Karpas-422 (cell line): ENCODE measurements around the gene BRMS1L. TPM values are rescaled to one million over a fixed set of nuclear protein-coding genes. Genes with fewer than 3 reads are reported as not detected.

Experiments used
- DNase-seq: peaks from one replicate; pipeline ENCODE4 v3.0.0-alpha.2; 2015
- H2AFZ ChIP-seq: fragments of 200-600 bp; sonication (generic); 2 replicates; pipeline ENCODE4 v1.6.1; 2014; ENCODE audit warnings: antibody characterized with exemption, low read length, mixed read lengths
- H3K27ac ChIP-seq: fragments of 200-600 bp; sonication (generic); 2 replicates; pipeline ENCODE4 v1.5.1; 2014; ENCODE audit warnings: mild to moderate bottlenecking, low read length, moderate library complexity
- H3K27me3 ChIP-seq: fragments of 200-600 bp; sonication (generic); 2 replicates; pipeline ENCODE4 v1.6.1; 2014; ENCODE audit warnings: low read length, mixed read lengths
- H3K36me3 ChIP-seq: fragments of 200-600 bp; sonication (generic); 2 replicates; pipeline ENCODE4 v1.6.1; 2014; ENCODE audit warnings: low read length, mixed read lengths; ENCODE audit not compliant: insufficient read depth
- H3K4me1 ChIP-seq: fragments of 200-600 bp; sonication (generic); 2 replicates; pipeline ENCODE4 v1.6.1; 2014; ENCODE audit warnings: mild to moderate bottlenecking, low read length, mixed read lengths
- H3K4me2 ChIP-seq: fragments of 200-600 bp; sonication (generic); 2 replicates; pipeline ENCODE4 v1.6.1; 2014; ENCODE audit warnings: low read length, low read depth, mild to moderate bottlenecking; ENCODE audit not compliant: poor library complexity, severe bottlenecking
- H3K4me3 ChIP-seq: fragments of 200-600 bp; sonication (generic); 2 replicates; pipeline ENCODE4 v1.5.1; 2014; ENCODE audit warnings: mild to moderate bottlenecking, antibody characterized with exemption, low read length, mixed read lengths
- H3K79me2 ChIP-seq: fragments of 200-600 bp; sonication (generic); 2 replicates; pipeline ENCODE4 v1.6.1; 2014; ENCODE audit warnings: mild to moderate bottlenecking, low read length, mixed read lengths
- H3K9ac ChIP-seq: fragments of 200-600 bp; sonication (generic); 2 replicates; pipeline ENCODE4 v1.6.0; 2014; ENCODE audit warnings: low read length
- H3K9me2 ChIP-seq: fragments of 200-600 bp; sonication (generic), shearing (Covaris generic); replicated peaks from 2 replicates; pipeline ENCODE4 v1.6.0; 2014; ENCODE audit warnings: mild to moderate bottlenecking, low read length, moderate library complexity; ENCODE audit not compliant: insufficient read depth
- H3K9me3 ChIP-seq: fragments of 300-700, 200-600 bp; sonication (generic); 2 replicates; pipeline ENCODE4 v1.6.1; 2014; ENCODE audit warnings: low read length, mixed read lengths
- H4K20me1 ChIP-seq: fragments of 200-600 bp; sonication (generic); 2 replicates; pipeline ENCODE4 v1.6.1; 2014; ENCODE audit warnings: mild to moderate bottlenecking, antibody characterized with exemption, low read length, low read depth; ENCODE audit not compliant: insufficient read depth
- total RNA-seq: library from RNA; depleted of rRNA; stranded (reverse); fragments of >200 nt; shearing (Covaris generic); gene quantifications from 2 replicates; pipeline ENCODE4 v1.2.3, GENCODE V29; 2014; ENCODE audit warnings: low replicate concordance

Gene BRMS1L
- total RNA-seq, 1 experiment from 2014 or later = 22.7 TPM

DNA sequence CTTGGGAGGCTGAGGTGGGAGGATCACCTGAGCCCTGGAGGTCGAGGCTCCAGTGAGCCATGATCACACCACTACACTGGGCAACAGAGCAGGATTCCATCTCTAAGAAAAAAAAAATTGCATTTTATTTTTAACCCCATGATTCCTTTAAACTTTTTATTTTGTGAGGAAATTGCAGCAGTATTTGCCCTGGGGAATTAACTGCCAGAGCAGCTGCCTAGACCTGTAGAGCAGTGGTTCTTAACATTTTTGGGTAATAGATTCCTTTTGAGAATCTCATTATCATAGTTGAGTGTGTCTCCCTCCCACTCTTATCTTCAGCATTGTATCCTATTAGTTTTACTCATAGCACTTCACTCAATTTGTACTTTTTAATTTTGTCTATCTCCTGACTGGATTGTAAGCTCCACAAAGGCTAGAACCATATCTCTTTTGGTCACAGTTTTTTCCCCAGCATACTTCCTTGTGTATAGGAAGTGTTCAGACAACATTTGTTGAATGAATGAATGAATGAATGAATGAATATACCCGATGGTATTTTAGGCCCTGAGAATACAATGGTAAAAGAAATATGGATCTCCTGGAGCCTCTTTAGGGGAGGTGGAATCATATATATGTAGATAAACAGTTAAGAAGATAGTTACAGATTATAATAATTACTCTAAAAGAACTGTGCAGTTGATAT, 40.6 kb downstream of the BRMS1L start:
- H3K9me3 ChIP-seq = no peaks in the 10 kb centered on the region
- no peak overlapping the region for H3K4me3 ChIP-seq
- no peaks in the 10 kb centered on the region for H3K9me2 ChIP-seq
- no peak overlapping the region for H2AFZ ChIP-seq
- H3K4me1 ChIP-seq = peaks cover 5% of the 10 kb centered on the region
- H3K27ac ChIP-seq = no peak overlapping the region
- no peak overlapping the region for H3K9ac ChIP-seq
- H3K27me3 ChIP-seq = no peaks in the 10 kb centered on the region
- H3K36me3 ChIP-seq = peaks cover 74% of the 10 kb centered on the region
- H3K79me2 ChIP-seq = peaks cover 3% of the 10 kb centered on the region; the same call in 1 of the 2 replicates
- no peak overlapping the region for H3K4me2 ChIP-seq
- no peak for DNase-seq
- H4K20me1 ChIP-seq = no peaks in the 10 kb centered on the region

DNA sequence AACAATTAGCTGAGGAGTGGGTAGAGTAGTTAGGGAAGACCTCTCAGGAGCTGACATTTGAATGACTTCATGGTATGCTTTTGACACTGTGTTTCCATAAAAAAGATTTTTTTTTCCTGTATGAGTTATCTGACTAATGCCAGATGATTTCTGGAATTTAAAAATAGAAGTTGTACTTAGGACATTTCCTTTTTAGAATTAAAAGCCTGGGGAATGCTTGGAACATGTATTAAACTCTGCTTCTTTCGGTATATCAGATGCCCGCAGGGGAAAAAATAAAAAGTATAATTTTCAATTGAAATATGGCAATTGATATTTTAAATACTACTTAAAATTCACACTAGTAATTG, 41.1 kb downstream of the BRMS1L start:
- Histone ChIP-seq H3K9me3 (no peaks in the 10 kb centered on the region), H3K9me2 (no peaks in the 10 kb centered on the region), H2AFZ (no peak overlapping the region), H4K20me1 (no peaks in the 10 kb centered on the region), H3K4me3 (no peak overlapping the region), H3K36me3 (peaks cover 73% of the 10 kb centered on the region), H3K27me3 (no peaks in the 10 kb centered on the region), H3K4me1 (peaks cover 4% of the 10 kb centered on the region), H3K9ac (no peak overlapping the region), H3K79me2 (peaks cover 3% of the 10 kb centered on the region; the same call in 1 of the 2 replicates), H3K4me2 (no peak overlapping the region), H3K27ac (no peak overlapping the region)
- no peak for DNase-seq

DNA sequence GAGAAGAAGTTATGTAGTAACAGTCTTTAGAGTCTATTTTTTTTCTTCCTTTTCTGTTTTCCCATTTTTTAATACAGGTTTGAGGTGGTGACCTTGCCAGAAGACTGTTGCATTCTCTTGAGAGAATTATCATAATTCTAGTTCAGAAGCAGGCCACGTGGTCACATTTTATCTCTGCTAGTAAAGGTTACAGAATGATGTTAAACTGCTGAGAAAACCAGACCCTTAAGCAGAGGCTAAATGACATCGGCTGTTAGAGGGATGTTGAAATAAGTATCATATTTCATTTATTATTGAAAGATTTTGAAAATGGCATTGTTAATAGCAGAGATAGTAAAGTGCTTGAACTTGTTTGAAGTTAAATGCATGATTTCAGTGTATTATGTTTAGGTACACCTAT, 49.2 kb downstream of the BRMS1L start:
- Histone ChIP-seq H3K9me2 (no peaks in the 10 kb centered on the region), H2AFZ (no peak overlapping the region), H3K4me3 (no peak overlapping the region), H3K79me2 (no peaks in the 10 kb centered on the region), H3K27me3 (no peaks in the 10 kb centered on the region), H3K27ac (no peak overlapping the region), H3K4me2 (no peak overlapping the region), H3K36me3 (peaks cover 16% of the 10 kb centered on the region), H4K20me1 (no peaks in the 10 kb centered on the region), H3K4me1 (peaks cover 15% of the 10 kb centered on the region), H3K9ac (no peak overlapping the region), H3K9me3 (no peaks in the 10 kb centered on the region)
- DNase-seq = no peak

DNA sequence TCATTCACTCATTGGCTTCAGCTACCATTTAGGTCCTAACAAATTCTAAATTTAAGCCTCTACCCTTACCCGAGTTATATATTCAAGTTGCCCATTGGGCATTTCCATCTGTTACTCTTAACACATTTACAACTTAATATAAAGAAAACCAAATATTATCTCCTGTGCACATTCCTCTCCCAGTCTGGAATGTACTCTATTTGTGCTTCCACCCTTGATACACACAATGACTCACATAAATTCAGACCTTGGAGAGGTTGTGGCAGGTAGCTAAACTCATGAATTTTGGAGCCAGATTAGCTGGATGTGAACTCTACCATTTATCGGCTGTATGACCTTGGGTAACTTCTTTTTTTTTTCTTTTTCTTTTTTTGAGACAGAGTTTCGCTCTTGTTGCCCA, 51.1 kb downstream of the BRMS1L start:
- H4K20me1 ChIP-seq = no peaks in the 10 kb centered on the region
- H2AFZ ChIP-seq = no peak overlapping the region
- H3K4me3 ChIP-seq = no peak overlapping the region
- H3K4me1 ChIP-seq = peaks cover 15% of the 10 kb centered on the region
- 0 out of 2 replicates have a peak, but pooled peaks cover 2% of the 10 kb centered on the region for H3K36me3 ChIP-seq
- H3K79me2 ChIP-seq = no peaks in the 10 kb centered on the region
- no peak overlapping the region for H3K4me2 ChIP-seq
- no peak for DNase-seq
- H3K9me3 ChIP-seq = no peaks in the 10 kb centered on the region
- no peaks in the 10 kb centered on the region for H3K27me3 ChIP-seq
- H3K9me2 ChIP-seq = no peaks in the 10 kb centered on the region
- H3K27ac ChIP-seq = no peak overlapping the region
- H3K9ac ChIP-seq = no peak overlapping the region

DNA sequence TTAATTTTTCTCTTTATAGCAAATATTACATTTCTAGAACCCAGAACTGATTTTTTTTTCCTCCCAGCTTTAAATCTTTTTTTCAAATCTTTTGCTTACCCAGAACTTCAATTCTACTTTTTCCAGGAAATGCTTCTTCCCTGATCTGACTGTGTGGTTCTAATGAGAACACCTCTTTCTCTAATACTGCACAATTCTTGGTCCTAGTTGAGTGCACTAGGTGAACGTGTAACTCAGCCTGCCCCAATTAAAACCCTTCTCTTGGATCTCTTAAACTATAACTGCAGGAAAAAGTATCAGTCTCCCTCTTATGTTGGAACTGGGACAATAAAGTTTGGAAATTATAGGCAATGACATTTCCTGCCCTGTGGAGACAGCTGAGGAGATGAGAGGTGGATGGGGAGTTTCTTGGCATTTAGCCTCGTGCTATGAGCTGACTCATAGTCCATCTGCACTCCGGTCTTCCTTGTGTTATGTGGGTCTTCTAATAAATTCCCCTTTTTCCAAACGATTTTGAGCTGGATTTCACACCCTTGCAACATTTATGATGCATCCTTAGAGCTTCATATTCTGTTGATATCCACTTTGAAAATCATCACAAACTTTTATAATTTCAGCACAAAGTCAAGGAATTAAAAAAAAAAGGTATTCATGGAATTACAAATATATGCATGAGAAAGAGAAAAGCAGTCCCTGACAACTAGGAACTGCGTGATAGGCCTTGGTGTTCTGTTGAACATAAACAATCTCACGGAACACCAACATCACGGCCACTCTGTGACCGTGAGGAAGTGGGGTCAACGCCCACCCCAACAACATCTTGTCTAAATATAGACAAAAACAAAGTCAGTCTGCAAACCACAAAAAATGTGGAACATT, 52.4 kb downstream of the BRMS1L start:
- Histone ChIP-seq H3K9me2 (no peaks in the 10 kb centered on the region), H3K36me3 (no peaks in the 10 kb centered on the region), H3K9ac (no peak overlapping the region), H3K27ac (no peak overlapping the region), H3K79me2 (no peaks in the 10 kb centered on the region), H3K4me1 (peaks cover 15% of the 10 kb centered on the region), H4K20me1 (no peaks in the 10 kb centered on the region), H3K27me3 (no peaks in the 10 kb centered on the region), H3K4me2 (no peak overlapping the region), H3K9me3 (no peaks in the 10 kb centered on the region), H3K4me3 (no peak overlapping the region), H2AFZ (no peak overlapping the region)
- no peak for DNase-seq

DNA sequence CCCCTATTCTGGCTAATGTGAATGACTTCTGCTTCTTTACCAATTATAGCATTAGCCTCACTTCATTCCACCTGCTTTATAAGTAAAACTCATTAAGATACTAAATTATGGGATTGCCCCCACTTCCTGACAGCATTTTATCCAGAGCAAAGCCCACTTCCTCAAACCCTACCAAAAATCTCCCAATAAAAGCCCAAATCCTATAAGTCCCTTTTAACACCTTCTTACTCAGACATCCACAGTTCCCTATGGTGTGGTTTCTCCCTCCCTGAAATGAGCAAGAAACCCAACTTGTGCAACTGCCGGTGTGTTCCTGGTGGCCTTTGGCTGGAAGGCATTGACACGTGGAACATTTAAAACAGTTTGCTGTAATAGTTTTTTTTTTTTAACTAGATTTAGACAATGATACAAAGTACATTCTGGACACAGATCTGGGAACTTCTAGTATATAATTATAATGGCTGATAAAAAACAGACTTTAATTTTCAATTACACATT, 53.1 kb downstream of the BRMS1L start:
- Histone ChIP-seq H3K4me1 (peaks cover 15% of the 10 kb centered on the region), H3K4me3 (no peak overlapping the region), H4K20me1 (no peaks in the 10 kb centered on the region), H3K36me3 (no peaks in the 10 kb centered on the region), H3K27me3 (no peaks in the 10 kb centered on the region), H3K9me3 (no peaks in the 10 kb centered on the region), H2AFZ (no peak overlapping the region), H3K4me2 (no peak overlapping the region), H3K9ac (no peak overlapping the region), H3K79me2 (no peaks in the 10 kb centered on the region), H3K9me2 (no peaks in the 10 kb centered on the region), H3K27ac (peak overlapping the region; percentile 46)
- DNase-seq = no peak

DNA sequence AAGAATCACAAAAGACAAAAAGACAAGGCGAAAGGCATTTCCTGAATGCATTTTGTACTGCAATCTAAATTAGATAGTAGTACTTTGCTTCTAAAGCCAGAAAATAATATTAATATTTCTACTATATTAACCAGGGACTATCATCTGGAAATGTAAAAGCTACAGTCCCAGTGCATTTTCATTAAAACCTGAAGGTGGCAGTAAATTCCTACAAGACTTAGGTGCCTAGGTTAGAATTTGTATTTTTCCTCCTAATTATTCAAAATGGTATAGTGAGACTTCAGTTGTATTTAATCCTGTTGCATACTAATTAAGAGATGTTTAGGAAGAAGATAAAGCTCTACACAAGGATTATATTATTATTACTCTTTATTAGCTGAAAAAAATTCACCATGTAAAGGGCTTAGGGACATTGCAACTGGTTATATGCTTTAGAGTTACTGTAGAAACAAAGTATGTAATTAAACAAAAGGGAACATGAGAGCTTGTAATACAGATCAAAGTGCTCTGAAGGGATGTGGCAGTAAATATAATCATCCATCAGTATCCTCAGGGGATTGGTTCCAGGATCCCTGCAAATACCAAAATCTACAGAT, 53.6 kb downstream of the BRMS1L start:
- no peak overlapping the region for H3K4me2 ChIP-seq
- peak; percentile 85 for DNase-seq
- no peak overlapping the region for H3K9ac ChIP-seq
- no peaks in the 10 kb centered on the region for H3K36me3 ChIP-seq
- peaks cover 15% of the 10 kb centered on the region for H3K4me1 ChIP-seq
- H3K79me2 ChIP-seq = no peaks in the 10 kb centered on the region
- H3K9me3 ChIP-seq = no peaks in the 10 kb centered on the region
- no peak overlapping the region for H3K4me3 ChIP-seq
- no peaks in the 10 kb centered on the region for H4K20me1 ChIP-seq
- H3K27me3 ChIP-seq = no peaks in the 10 kb centered on the region
- H2AFZ ChIP-seq = no peak overlapping the region
- peak overlapping the region; percentile 46 for H3K27ac ChIP-seq
- no peaks in the 10 kb centered on the region for H3K9me2 ChIP-seq

DNA sequence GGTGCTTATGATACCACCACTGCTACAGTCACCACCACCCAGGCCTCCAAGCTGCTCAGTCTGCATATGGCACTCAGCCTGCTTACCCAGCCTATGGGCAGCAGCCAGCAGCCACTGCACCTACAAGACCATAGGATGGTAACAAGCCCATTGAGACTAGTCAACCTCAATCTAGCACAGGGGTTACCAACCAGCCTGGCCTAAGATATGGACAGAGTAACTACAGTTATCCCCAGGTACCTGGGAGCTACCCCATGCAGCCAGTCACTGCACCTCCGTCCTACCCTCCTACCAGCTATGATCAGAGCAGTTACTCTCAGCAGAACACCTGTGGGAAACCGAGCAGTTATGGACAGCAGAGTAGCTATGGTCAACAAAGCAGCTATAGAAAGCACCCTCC, 55.1 kb downstream of the BRMS1L start:
- Histone ChIP-seq H3K36me3 (no peaks in the 10 kb centered on the region), H3K4me1 (peaks cover 15% of the 10 kb centered on the region), H3K9ac (no peak overlapping the region), H2AFZ (no peak overlapping the region), H3K27me3 (no peaks in the 10 kb centered on the region), H4K20me1 (no peaks in the 10 kb centered on the region), H3K27ac (no peak overlapping the region), H3K79me2 (no peaks in the 10 kb centered on the region), H3K4me3 (no peak overlapping the region), H3K4me2 (no peak overlapping the region), H3K9me2 (no peaks in the 10 kb centered on the region), H3K9me3 (no peaks in the 10 kb centered on the region)
- DNase-seq = no peak
